Stomach (tissue), 4 donors: ENCODE data around the gene EMP3.

Experiments used
- CTCF ChIP-seq, 7 experiments: fragments of 450-650 bp in 4 of 7; fragments of 200-600 bp in 3 of 7; sonication (generic) in 3 of 7; IDR thresholded peaks; one replicate each; pipeline ENCODE4 v1.5.1; 2016 to 2019; ENCODE audit warnings: antibody characterized with exemption in 7 of 7, control low read depth in 2 of 7, mild to moderate bottlenecking in 1 of 7
- POLR2A ChIP-seq, 4 donors: fragments of 450-650 bp; IDR thresholded peaks; one replicate each; pipeline ENCODE4 v1.6.1; 2016; ENCODE audit warnings: antibody characterized with exemption in 4 of 4, control low read depth in 2 of 4, mild to moderate bottlenecking in 1 of 4, moderate library complexity in 1 of 4

- TF ChIP-seq CTCF (IDR thresholded peaks at IDR 0.05) (no peak), POLR2A (IDR thresholded peaks at IDR 0.05) (no peak)
These were observed 4.1 kb upstream of the EMP3 start for GRCh38 chr19:48321372-48321621.
